Right renal pelvis (tissue), 4 donors: ENCODE measurements around the gene BHLHE40. TPM values are rescaled to one million over a fixed set of nuclear protein-coding genes. Genes with fewer than 3 reads are reported as not detected.
A peak's percentile ranks its signal among the peaks of the same experiment; 100 is the strongest.

ENCODE experiments used
- DNase-seq, 4 donors: peaks; one replicate each; pipeline ENCODE4 v3.0.0-alpha.2; 2013; ENCODE audit warnings: low read depth in 4 of 4, low spot score in 3 of 4, missing footprints in 1 of 4
- polyA plus RNA-seq, 4 donors: library from polyadenylated mRNA; unstranded; fragments of 120-200 nt; gene quantifications; one replicate each; pipeline ENCODE4 v1.2.1, GENCODE V29; 2013; ENCODE audit not compliant: insufficient read length in 4 of 4

The BHLHE40 gene
- polyA plus RNA-seq, result 10 to 100 TPM; 24.8 to 30.2 (median 28.2) TPM

- peak in 1 of 4 donors; percentile 55 for DNase-seq
Measured at GRCh38 chr3:4979428-4980228, at the start of gene BHLHE40. Gene BHLHE40, plus strand, starts transcription at chr3:4979437. Its CDS starts 282 bp downstream, at chr3:4979719.

- DNase-seq, result no peak
Measured at GRCh38 chr3:4930501-4930900, 48.7 kb upstream of the BHLHE40 start.

GRCh38 chr3:4934050-4934449 is 45.2 kb upstream of the BHLHE40 start:
- DNase-seq, result no peak

GRCh38 chr3:4935347-4935746 is 43.9 kb upstream of the BHLHE40 start:
- DNase-seq, result no peak

- no peak for DNase-seq
Measured at GRCh38 chr3:4936982-4937614, 42.1 kb upstream of the BHLHE40 start.

GRCh38 chr3:4938281-4938982 is 40.8 kb upstream of the BHLHE40 start:
- no peak for DNase-seq

- DNase-seq, result no peak
Measured at GRCh38 chr3:4939276-4939675, 40.0 kb upstream of the BHLHE40 start.

- DNase-seq, result no peak
Measured at GRCh38 chr3:4940985-4941384, 38.3 kb upstream of the BHLHE40 start.

- DNase-seq, result no peak
Measured at GRCh38 chr3:4943549-4943948, 35.7 kb upstream of the BHLHE40 start.

GRCh38 chr3:4945324-4945723 is 33.9 kb upstream of the BHLHE40 start:
- no peak for DNase-seq

- no peak for DNase-seq
Measured at GRCh38 chr3:4947028-4947427, 32.2 kb upstream of the BHLHE40 start.

- no peak for DNase-seq
Measured at GRCh38 chr3:4948395-4948794, 30.8 kb upstream of the BHLHE40 start.

GRCh38 chr3:4949004-4949403 is 30.2 kb upstream of the BHLHE40 start:
- DNase-seq, result no peak

GRCh38 chr3:4949659-4950058 is 29.6 kb upstream of the BHLHE40 start:
- no peak for DNase-seq

- no peak for DNase-seq
Measured at GRCh38 chr3:4950351-4950784, 28.9 kb upstream of the BHLHE40 start.

GRCh38 chr3:4950948-4951347 is 28.3 kb upstream of the BHLHE40 start:
- DNase-seq, result no peak

GRCh38 chr3:4953119-4953518 is 26.1 kb upstream of the BHLHE40 start:
- no peak for DNase-seq

- DNase-seq, result no peak
Measured at GRCh38 chr3:4954256-4955000, 24.8 kb upstream of the BHLHE40 start.

- no peak for DNase-seq
Measured at GRCh38 chr3:4956099-4956498, 23.1 kb upstream of the BHLHE40 start.

GRCh38 chr3:4956738-4957137 is 22.5 kb upstream of the BHLHE40 start:
- DNase-seq, result no peak

- DNase-seq, result no peak
Measured at GRCh38 chr3:4957978-4958377, 21.3 kb upstream of the BHLHE40 start.
